Endothelial cell of umbilical vein (primary cell): ENCODE measurements around the gene CRTC1.

Experiments used
- EZH2 ChIP-seq: IDR thresholded peaks from 2 replicates; pipeline ENCODE4 v1.6.1; 2012; ENCODE audit warnings: borderline replicate concordance, low read depth, mild to moderate bottlenecking, moderate library complexity, low read length, inconsistent platforms; ENCODE audit not compliant: severe bottlenecking
- JUN ChIP-seq: IDR thresholded peaks from 2 replicates; pipeline ENCODE4 v1.6.1; 2011; ENCODE audit warnings: borderline replicate concordance, low read depth; ENCODE audit not compliant: insufficient read length, insufficient read depth
- POLR2A ChIP-seq: IDR thresholded peaks from 2 replicates; pipeline ENCODE4 v1.6.1; 2012; ENCODE audit warnings: low read depth, mild to moderate bottlenecking, control low read depth, low read length
- POLR2AphosphoS5 ChIP-seq: IDR thresholded peaks from 2 replicates; pipeline ENCODE4 v1.6.1; 2012; ENCODE audit warnings: low read depth, mild to moderate bottlenecking, control low read depth, low read length, moderate library complexity; ENCODE audit not compliant: insufficient read depth
- TF ChIP-seq, protein P1 (sequence below), 2 donors: IDR thresholded peaks; 1 replicate in 1 of 2; 2 replicates in 1 of 2; pipeline ENCODE4 v1.5.1; 2011; ENCODE audit warnings: low read length in 2 of 2, mild to moderate bottlenecking in 2 of 2, moderate library complexity in 2 of 2, control low read depth in 1 of 2, inconsistent platforms in 1 of 2, low read depth in 1 of 2; ENCODE audit not compliant: insufficient read depth in 1 of 2; ENCODE audit errors: extremely low read depth in 1 of 2
- TF ChIP-seq, protein P2 (sequence below): IDR thresholded peaks from 2 replicates; pipeline ENCODE4 v1.6.1; 2011; ENCODE audit not compliant: insufficient read depth, insufficient read length

DNA sequence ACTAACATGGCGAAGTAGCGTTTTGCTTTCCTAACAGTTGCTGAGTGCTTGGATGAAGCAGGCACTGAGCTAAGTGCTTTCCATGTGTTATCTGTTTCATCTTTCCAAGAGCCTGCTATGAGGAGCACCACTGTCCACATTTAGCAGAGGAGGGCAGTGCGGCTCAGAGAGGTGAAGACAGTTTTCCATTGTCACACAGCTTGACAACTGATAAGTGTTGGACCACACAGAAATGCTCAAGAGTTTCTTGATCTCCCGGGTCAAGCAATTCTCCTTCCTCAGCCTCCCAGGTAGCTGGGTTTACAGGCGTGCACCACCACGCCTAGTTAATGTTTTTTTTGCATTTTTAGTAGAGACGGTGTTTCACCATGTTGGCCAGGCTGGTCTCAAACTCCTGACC, 6.8 kb upstream of the CRTC1 start:
- TF ChIP-seq, protein P1, sequence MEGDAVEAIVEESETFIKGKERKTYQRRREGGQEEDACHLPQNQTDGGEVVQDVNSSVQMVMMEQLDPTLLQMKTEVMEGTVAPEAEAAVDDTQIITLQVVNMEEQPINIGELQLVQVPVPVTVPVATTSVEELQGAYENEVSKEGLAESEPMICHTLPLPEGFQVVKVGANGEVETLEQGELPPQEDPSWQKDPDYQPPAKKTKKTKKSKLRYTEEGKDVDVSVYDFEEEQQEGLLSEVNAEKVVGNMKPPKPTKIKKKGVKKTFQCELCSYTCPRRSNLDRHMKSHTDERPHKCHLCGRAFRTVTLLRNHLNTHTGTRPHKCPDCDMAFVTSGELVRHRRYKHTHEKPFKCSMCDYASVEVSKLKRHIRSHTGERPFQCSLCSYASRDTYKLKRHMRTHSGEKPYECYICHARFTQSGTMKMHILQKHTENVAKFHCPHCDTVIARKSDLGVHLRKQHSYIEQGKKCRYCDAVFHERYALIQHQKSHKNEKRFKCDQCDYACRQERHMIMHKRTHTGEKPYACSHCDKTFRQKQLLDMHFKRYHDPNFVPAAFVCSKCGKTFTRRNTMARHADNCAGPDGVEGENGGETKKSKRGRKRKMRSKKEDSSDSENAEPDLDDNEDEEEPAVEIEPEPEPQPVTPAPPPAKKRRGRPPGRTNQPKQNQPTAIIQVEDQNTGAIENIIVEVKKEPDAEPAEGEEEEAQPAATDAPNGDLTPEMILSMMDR (IDR thresholded peaks at IDR 0.05; ENCODE audit: extremely low read depth in 1 of 2, insufficient read depth in 1 of 2, low read depth in 1 of 2, low read length in 2 of 2) = no peak
- no peak for TF ChIP-seq POLR2AphosphoS5
- no peak for TF ChIP-seq JUN
- TF ChIP-seq EZH2 = no peak
- TF ChIP-seq, protein P2, sequence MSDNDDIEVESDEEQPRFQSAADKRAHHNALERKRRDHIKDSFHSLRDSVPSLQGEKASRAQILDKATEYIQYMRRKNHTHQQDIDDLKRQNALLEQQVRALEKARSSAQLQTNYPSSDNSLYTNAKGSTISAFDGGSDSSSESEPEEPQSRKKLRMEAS = no peak
- no peak for TF ChIP-seq POLR2A
